Activated CD4-positive, alpha-beta T cell treated with anti-CD3 and anti-CD28 coated beads, Interleukin-2, amount 50 U/mL, for 48 hours (primary cell): ENCODE results near the gene GRID1.
"Not testable (repeated sequence)": the region's sequence is repeated elsewhere in the genome, so short reads cannot be mapped to it uniquely, and the experiment has no call there.

ENCODE experiments used
- DNase-seq, 2 experiments: peaks; one replicate each; pipeline ENCODE4 v3.0.0-alpha.2; 2020

GRID1 gene

DNA sequence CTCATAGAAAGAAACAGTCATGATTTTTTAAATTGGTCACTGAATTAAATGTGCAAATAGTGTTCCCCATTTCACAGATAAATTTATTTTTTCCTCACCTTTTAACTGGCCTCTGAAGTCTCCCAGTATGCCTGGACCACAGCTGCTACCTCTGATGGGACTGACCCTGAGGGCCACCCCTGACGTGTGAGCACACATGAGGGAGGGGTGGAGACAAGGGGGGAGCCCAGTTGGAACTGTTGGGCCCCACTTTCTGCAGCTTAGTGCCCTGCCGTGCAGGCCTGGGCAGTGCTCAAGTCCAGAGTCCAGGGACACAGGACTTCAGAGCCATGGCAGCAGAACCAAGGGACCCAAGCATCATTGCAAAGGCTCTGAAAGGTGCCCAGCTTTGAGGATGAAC lies 243.9 kb downstream of the GRID1 start:
- no peak for DNase-seq

DNA sequence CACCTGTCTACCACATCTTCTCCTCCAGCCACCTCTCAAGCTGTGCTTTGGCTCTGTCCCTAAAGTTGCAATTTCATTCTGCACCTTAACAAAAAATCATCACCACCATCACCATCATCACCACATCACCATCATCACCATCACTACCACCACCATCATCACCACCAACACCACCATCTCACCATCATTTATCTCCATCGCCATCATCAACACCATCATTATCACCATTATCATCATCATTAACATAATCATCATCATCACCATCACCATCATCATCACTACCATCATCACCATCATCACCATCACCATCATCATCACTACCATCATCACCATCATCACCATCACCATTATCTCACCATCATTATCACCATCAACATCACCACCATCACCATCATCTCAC lies 245.4 kb downstream of the GRID1 start:
- DNase-seq = no peak

DNA sequence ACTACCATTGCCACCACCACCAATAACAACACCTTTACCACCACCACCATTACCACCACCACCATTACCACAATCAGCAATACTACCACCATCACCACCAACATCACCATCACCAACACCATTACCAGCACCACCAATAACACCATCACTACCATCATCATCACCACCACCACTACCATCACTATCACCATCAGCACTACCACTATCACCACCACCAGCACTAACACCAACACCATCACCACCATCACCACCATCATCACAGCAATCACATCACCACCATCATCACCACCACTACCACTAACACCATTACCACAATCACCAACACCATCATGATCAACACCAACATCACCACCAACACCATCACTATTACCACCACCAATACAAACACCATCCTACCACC lies 249.5 kb downstream of the GRID1 start:
- no peak for DNase-seq

DNA sequence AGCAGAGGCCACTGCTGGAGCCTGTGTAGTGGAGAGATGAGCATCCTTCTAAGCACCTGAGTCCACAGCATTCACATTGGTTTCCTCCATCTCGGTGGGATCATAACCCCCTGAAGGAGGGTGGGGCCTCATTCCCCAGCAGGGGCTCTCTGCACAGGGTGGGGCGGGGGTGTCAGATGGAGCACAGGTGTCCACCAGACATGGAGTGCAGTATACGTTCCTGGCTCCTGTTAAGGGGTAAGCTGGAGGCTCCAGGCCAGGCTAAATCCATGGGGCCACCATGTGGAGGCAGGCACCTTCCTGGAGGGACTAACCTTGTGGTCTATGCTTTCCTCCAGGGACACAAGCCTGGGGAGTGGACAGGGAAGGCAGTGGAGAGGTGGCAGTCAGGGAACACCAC lies 252.6 kb downstream of the GRID1 start:
- DNase-seq = no peak

DNA sequence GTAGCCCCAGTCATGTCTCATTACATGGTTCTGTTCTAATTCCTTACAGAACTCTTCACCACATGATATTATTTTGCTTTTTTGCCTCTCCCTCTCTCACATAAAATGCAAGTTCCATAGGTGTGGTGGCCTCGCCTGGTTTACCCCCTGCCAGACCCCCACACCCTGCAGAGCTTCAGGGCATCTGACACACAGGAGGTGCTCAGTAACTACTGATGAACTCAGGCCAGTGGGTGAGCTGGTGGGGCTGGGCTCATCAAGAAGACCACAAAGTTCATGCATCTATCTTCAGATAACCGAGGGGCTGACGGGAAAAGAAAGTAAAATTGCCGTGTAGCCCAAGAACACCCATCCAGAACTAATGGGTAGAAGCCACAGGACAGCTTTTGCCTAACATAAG lies 253.1 kb downstream of the GRID1 start:
- no peak for DNase-seq

DNA sequence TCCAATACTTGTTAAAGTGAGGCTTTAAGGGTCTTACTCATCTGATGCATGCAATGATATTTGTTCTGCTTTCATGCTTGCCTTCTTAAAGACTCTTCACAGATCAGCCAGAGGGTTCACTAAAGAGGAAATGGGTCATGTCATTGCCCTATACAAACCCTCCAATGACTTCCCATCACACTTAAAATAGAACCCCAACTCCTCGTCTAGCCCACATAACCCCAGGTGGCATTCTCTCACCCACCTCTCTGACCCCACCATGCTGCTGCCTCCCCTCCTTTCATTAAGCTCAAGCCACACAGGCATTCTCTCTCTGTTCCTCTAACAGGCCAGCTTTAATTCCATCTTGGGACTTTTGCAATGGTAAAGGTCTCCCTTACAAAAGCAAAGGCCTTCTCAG lies 253.6 kb downstream of the GRID1 start:
- no peak for DNase-seq

DNA sequence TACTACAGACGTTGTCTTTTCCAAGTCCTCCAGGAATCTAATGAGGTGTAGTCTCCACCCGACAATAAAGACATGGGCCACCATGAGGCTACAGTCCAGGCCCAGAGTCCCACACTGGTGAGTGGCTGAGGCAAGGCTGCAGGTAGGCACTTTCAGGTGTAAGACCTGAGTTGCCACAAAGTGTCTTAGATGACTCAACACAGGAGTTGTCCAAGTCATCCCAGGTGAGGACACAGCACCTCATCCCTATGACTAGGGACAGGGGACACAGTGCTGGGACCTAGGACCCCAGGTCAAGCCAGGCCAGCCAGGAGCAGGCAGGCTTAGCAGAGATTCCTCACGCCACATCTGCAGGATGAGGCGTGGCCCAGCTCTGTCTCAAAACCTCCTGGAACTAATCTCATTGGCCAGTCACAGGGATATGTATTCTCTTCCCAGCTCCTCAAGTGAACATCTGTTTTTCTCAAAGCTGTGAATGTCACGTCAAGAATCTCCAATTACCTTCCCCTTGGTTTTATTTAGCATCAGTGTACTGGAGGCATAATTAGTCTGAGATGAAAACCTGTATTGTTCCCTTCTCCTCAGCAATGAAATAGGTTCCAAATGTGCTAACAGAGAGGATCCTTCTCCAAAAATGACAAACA lies 254.6 kb downstream of the GRID1 start:
- no peak for DNase-seq

DNA sequence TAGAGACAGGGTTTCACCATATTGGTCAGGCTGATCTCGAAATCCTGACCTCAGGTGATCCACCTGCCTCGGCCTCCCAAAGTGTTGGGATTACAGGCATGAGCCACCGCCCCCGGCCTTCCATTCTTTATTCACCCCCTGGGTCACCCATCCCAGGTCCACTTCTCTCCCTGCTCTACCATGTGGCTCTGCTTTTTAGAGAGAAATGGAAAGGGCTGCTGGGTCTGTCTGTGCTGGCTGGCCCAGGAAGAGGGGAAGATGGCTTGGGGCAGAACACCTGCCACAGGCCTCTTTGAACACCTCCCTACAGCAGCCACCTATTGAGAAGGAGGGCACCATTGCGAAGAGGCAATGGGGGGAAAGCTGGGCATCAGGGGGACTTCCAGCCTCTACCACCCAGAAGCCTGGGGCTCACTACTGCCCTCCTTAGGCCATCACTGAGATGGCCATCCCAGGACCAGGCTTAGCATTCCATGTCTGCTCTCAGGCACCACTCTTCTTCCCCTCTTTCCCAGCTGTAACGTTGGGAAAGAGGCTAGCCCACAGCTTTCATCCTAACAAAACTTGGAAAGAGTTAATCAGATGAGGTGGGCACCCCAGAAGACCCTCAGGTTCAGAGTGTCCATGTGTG lies 256.3 kb downstream of the GRID1 start:
- DNase-seq = no peak

DNA sequence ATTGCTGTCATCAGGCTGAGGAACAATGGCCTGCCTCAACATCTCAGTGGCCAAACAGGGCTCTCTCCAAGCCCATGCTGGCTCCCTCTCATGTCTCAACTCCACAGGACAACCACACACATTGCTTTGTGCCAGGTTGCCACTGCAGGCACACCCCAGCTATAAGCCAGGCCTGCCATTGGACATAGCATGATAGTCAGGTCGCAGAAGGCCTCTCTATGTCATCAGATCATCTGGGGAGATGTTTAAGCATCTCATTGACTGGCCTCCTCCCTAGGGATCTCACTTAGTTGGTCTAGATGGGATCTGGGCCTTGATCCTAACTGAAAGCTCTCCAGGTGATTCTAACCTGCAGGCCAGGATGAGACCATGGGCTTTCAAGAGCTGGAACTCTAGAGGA lies 257.2 kb downstream of the GRID1 start:
- DNase-seq = no peak

DNA sequence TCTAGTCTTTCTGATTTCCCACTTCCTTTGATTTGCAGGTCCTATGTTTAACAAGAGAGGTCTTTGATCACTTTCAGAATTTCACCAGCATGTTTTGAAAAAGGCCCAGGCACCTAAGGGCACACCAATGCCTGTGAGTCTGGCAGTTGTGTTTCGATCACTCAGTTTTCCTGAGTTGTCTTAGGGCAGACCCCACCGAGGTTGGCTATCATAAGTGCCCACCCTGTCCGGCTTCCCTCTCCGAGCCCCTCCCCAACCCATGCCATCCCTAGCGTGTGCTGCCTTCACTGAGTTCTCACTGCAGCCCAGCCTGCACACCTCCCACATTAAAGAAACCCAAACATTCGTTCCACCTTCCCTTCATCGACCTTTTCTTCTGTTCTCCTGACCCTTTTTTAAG lies 257.9 kb downstream of the GRID1 start:
- no peak for DNase-seq

DNA sequence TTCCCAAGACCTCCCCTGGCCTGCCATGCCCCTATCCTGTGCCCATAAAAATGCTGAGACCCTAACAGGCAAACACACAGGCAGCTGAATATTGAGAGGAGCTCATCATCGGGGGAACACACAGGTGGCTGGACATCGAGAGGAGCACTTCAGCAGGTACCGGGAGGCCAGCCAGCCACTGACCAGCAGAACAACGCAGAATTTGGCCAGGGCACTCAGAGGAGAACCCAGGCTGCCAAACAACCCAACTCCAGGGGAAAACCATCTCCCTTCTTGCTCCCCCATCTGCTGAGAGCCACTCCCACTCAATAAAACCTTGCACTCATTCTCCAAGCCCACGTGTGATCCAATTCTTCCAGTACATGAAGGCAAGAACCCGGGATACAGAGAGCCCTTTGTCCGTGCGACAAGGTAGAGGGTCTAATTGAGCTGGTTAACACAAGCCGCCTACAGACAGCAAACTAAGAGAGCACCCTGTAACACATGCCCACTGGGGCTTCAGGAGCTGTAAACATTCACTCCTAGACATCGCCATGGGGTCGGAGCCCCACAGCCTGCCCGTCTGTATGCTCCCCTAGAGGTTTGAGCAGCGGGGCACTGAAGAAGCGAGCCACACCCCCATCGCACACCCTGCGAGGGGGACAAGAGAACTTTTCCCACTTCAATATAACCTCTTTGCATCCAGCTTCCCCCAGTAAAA lies 258.8 kb downstream of the GRID1 start:
- DNase-seq = not testable (repeated sequence)

DNA sequence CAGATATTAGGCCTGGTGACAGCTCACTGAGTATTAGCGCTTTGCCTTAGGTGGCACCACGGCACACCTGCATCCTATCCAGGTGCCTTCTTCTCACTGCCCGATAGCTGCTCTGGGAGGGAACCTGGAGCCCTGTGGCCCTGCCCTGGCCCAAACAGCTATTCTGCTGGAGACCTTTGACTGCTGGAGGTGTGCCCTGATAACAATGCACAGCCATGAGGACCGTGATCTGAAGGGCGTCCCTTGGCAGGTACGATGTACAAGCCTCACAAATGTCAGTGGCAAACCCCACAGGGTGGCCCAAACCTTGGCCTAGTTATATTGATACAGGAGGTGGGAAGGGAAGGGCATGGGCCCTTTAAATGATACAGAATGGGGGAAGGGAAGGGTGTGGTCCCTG lies 259.5 kb downstream of the GRID1 start:
- DNase-seq = no peak

DNA sequence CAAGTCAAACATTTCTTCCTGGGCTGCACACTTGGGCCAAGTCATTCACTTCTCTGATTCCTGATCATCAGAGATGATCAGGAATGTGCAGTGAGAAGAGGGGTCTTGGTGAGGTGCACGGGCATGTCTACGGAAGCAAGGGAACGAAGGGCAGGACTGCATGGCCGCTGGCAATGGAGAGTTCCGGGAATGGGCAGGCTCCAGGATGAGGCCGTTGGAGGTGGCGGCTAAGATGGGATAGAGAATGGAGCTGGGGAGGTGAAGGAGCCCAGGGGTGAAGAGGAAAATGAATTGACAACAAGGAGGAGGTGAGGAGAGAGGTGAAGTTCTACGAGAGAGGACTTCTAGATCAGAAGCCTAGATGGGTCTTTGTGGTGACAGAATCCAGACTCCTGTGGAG lies 260.0 kb downstream of the GRID1 start:
- no peak for DNase-seq

DNA sequence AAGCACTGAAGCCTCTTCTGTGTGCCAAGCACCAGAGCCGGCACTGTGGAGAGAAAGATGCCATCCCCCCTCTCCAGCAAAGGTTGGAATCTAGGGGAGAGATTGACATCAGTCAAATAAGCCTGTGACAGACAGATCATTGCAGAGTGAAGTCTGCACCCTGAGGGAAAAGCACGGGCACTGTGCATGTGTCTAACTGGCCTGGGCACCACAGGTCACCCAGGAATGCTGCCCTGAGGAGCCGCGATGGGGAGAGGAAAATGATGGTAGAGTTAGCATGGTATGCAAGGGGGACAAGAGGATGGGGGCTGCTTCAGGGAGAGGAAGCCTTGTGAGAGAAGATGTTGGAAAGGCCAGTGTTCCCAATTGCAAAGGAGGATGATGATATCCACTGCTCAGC lies 261.0 kb downstream of the GRID1 start:
- DNase-seq = no peak

DNA sequence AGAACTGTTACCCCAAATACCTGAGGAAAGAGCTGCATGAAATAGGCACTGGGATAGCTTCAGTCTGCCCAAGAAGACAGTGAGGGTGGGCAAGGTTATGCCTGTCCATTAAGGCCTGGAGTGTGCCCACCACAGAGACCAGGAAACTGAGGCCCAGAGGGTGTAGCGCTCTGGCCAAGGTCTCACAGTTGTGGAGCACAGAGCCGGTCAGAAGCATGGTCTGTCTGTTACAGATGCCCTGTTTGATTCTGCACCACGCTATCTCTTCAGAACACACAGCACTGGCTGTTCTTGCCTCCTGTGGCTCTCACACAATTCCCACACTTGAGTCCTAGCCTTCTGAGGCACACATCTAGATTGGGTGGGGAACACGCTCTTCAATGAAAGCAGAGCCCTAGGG lies 261.4 kb downstream of the GRID1 start:
- no peak for DNase-seq

DNA sequence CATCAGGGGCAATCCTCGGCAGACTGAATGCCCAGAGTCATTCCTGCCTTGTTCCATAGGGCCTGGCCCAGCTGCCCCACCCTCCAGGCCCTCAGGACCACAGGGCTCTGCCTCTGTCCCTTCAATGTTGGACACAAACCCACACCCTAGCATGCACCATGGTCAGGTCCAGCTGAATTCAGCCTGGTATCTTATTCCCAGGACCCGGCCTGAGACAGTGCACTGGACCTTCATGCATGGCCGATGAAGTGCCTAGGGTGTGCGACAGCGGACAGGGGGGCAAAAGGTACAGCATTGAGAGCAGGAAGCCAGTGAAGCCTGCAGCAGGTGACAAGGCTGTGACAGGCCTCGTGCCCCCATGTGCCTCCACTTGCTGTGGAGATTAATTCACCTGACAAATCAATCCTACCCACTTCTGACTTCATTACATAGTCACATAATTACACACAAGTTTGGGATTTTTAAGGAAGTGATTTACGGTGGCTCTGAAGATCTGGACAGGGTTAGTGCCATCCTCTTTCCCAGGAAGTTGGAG lies 261.9 kb downstream of the GRID1 start:
- no peak for DNase-seq

DNA sequence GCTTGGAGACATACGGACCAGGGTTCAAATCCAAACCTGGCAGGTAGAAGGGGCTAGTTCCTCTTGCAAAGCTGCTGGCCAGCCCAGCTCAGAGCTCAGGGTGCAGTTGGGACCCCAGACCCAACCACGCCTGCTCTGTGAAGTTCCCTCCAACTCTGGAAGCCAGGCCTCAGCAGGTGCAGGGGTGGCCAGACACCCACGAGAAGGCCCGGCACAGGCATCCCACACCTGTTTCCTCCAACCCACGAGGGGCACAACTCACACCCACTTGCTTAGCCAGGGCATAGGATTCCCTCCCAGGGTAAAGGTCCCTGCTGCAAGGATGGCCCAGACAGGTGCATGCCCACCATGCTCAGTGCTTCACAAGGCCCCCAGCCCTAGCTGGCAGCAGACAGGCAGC lies 262.4 kb downstream of the GRID1 start:
- DNase-seq = no peak

DNA sequence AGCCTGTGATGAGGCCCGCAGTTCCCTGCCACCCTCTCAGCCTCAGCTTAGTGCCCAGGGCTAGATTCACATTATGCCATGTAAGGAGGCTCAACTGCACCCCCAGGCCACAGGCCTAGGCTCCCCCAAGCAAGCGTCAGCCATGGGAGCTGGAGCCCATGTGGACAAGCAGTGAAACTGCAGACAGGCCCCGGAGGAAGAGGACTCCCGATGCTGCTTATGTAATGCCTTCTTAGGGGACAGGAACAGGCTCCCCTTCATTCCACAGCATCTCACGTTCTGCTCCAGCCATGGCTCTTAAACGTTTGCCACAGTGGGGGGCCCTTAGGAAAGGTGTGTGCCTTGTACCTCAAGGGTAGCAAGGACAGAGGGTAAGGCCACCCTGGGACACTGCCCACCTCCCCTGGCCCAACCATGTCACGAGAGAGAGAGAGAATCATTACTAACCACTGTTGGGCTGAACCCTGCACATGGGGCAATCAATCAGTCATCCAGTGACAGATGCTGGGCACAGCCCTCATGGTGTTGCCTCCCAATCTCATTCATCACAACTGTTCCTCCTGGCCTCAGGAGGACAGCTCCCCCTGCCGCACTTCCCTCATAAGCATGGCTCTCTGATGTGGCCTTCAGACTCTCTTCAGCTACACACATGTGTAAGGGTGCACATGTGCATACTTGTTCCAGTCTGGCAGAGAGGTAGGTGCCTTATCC lies 263.0 kb downstream of the GRID1 start:
- no peak for DNase-seq

DNA sequence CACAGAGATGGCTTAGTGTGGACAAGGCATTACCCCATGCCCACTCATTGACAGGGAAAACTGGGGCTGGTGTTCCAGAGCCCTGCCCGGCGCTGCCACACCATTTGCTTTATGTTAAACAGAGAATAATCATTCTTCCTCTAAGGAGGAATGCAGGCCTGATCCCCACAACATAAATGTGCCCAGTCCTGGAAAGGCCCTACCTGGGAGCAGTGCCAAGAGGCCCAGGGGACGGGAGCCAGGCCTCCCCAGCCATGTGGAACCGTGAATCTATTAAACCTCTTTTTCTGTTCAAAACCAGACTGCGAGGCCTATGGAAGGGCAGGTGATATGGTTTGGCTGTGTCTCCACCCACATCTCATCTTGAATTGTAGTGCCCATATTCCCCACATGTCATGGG lies 264.1 kb downstream of the GRID1 start:
- DNase-seq = no peak

DNA sequence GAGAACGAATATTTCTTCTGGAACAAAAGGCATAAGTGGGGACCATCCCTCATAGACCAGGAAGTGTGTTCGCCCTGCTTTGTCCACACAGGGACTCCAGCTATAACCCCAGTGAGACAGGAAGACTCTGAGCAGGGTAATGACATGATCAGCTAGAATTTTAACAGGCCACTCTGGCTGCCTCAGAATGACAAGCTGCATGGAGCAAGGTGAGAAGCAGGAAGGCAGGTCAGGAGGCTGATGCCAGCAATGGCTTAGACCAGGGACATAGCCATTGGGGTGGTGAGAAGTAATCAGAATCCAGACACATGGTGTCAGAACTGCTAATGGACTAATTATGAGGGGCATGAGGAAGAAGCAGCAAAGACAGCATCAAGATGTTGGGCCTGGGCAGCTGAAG lies 264.6 kb downstream of the GRID1 start:
- DNase-seq = no peak

DNA sequence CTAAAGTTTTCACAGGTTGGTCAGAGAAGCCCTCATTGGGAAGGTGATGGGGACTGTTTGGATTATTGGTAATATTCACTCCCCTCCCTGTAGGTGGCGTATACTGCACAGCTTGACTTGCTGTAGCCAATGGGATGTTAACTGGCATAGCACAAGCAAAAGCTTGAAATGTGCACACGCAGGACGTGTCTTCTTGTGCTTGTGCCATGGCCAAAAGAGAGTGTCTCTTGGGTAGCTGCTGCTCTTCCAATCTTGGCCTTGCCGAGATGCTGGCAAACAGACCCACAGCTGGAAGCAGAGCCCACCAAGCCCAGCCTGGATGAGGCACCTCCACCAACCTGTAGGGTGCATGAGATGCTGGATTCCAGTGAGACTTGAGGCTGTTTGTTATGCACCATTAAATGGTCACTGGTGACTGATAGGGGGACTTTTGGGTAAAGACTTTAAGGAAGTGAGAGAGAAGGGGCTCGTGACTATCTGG lies 266.0 kb downstream of the GRID1 start:
- DNase-seq = no peak

DNA sequence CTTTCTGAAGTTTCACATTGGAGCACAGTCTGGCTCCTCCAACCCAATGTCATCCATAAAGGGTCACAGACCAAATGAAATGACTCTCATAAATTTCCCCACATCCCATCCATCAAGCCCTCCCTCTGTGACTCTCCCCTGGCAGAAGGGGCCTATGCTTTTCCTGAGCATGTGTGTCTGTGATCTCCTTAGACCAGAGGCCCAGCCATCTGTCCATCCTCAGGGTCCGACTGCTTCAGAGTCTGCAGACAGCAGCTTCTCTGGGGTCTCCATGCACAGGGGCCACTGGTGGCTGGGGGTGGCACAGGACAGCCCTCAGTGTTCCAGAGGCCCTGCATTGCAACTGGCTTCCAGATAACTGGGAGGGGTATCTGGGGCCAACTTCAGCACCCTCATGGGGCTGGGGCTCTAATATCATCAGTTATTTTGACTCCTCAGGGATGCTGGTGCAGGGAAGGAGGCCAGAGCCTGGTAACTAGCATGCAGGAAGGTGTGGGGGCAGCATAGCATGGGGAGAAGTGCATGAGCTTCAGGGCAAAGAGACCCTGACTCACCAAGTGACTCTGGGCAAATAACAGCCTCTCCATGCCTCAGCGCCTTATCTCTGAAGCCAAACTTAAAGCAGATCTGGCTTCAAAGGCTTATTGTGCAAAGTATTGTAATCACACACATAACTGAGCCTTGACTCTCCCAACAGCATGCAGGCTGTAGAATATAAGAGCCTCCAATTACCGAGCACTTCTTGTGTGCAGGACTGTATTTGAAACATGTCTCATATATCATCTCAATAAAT lies 266.9 kb downstream of the GRID1 start:
- no peak for DNase-seq
